Measurements from ENCODE around the gene FN3KRP.

The FN3KRP gene

GRCh38 chr17:82716203-82717010 is at the start of gene FN3KRP:
Gene FN3KRP, plus strand, starts transcription at chr17:82716706. Its CDS starts 50 bp downstream, at chr17:82716756.
- peak within 1 kb of the TSS; percentile 51; the same call in 1 of the 2 replicates for H3K27ac ChIP-seq (ENCODE audit: low read depth, low read length)
- peak within 1 kb of the TSS; percentile 99 for H3K4me3 ChIP-seq (ENCODE audit: low read depth, low read length)

GRCh38 chr17:82666931-82667667 is 49.4 kb upstream of the FN3KRP start:
- Histone ChIP-seq H3K27me3 (ENCODE audit: insufficient read depth, low read length) (no peaks in the 10 kb centered on the region), H3K79me2 (ENCODE audit: control insufficient read depth, insufficient read depth, low read length, unreplicated experiment) (no peaks in the 10 kb centered on the region), H3K27ac (ENCODE audit: low read depth, low read length) (no peak overlapping the region), H3K4me3 (ENCODE audit: low read depth, low read length) (no peak overlapping the region), H2AFZ (ENCODE audit: low read length, unreplicated experiment) (no peak overlapping the region), H3K4me1 (ENCODE audit: control insufficient read depth, insufficient read depth, low read length, unreplicated experiment) (no peaks in the 10 kb centered on the region), H3K36me3 (ENCODE audit: insufficient read depth, low read length) (no peaks in the 10 kb centered on the region)

More at GRCh38 chr17:82716203-82717010, at the start of gene FN3KRP:
- peaks cover 6% of the 10 kb centered on the region for H3K36me3 ChIP-seq (ENCODE audit: insufficient read depth, low read length)
- H3K27me3 ChIP-seq (ENCODE audit: insufficient read depth, low read length) = no peaks in the 10 kb centered on the region
- peak within 1 kb of the TSS; percentile 82 for H2AFZ ChIP-seq (ENCODE audit: low read length, unreplicated experiment)
- H3K79me2 ChIP-seq (ENCODE audit: control insufficient read depth, insufficient read depth, low read length, unreplicated experiment) = peaks cover 16% of the 10 kb centered on the region
- H3K4me1 ChIP-seq (ENCODE audit: control insufficient read depth, insufficient read depth, low read length, unreplicated experiment) = peaks cover 6% of the 10 kb centered on the region

- Histone ChIP-seq H3K27ac (ENCODE audit: low read depth, low read length) (no peak overlapping the region), H3K4me1 (ENCODE audit: control insufficient read depth, insufficient read depth, low read length, unreplicated experiment) (no peaks in the 10 kb centered on the region), H3K27me3 (ENCODE audit: insufficient read depth, low read length) (no peaks in the 10 kb centered on the region), H3K36me3 (ENCODE audit: insufficient read depth, low read length) (no peaks in the 10 kb centered on the region), H2AFZ (ENCODE audit: low read length, unreplicated experiment) (no peak overlapping the region), H3K4me3 (ENCODE audit: low read depth, low read length) (no peak overlapping the region), H3K79me2 (ENCODE audit: control insufficient read depth, insufficient read depth, low read length, unreplicated experiment) (no peaks in the 10 kb centered on the region)
Measured at GRCh38 chr17:82667668-82668000, 48.9 kb upstream of the FN3KRP start.

GRCh38 chr17:82668024-82668630 is 48.4 kb upstream of the FN3KRP start:
- Histone ChIP-seq H3K27ac (ENCODE audit: low read depth, low read length) (no peak overlapping the region), H2AFZ (ENCODE audit: low read length, unreplicated experiment) (no peak overlapping the region), H3K36me3 (ENCODE audit: insufficient read depth, low read length) (no peaks in the 10 kb centered on the region), H3K4me1 (ENCODE audit: control insufficient read depth, insufficient read depth, low read length, unreplicated experiment) (no peaks in the 10 kb centered on the region), H3K4me3 (ENCODE audit: low read depth, low read length) (no peak overlapping the region), H3K27me3 (ENCODE audit: insufficient read depth, low read length) (no peaks in the 10 kb centered on the region), H3K79me2 (ENCODE audit: control insufficient read depth, insufficient read depth, low read length, unreplicated experiment) (no peaks in the 10 kb centered on the region)

GRCh38 chr17:82668631-82669099 is 47.8 kb upstream of the FN3KRP start:
- no peak overlapping the region for H3K27ac ChIP-seq (ENCODE audit: low read depth, low read length)
- H3K79me2 ChIP-seq (ENCODE audit: control insufficient read depth, insufficient read depth, low read length, unreplicated experiment) = no peaks in the 10 kb centered on the region
- no peaks in the 10 kb centered on the region for H3K4me1 ChIP-seq (ENCODE audit: control insufficient read depth, insufficient read depth, low read length, unreplicated experiment)
- H3K27me3 ChIP-seq (ENCODE audit: insufficient read depth, low read length) = no peaks in the 10 kb centered on the region
- H3K36me3 ChIP-seq (ENCODE audit: insufficient read depth, low read length) = no peaks in the 10 kb centered on the region
- H3K4me3 ChIP-seq (ENCODE audit: low read depth, low read length) = no peak overlapping the region
- H2AFZ ChIP-seq (ENCODE audit: low read length, unreplicated experiment) = no peak overlapping the region

GRCh38 chr17:82670661-82671450 is 45.6 kb upstream of the FN3KRP start:
- Histone ChIP-seq H3K79me2 (ENCODE audit: control insufficient read depth, insufficient read depth, low read length, unreplicated experiment) (no peaks in the 10 kb centered on the region), H3K4me1 (ENCODE audit: control insufficient read depth, insufficient read depth, low read length, unreplicated experiment) (no peaks in the 10 kb centered on the region), H3K36me3 (ENCODE audit: insufficient read depth, low read length) (no peaks in the 10 kb centered on the region), H3K27me3 (ENCODE audit: insufficient read depth, low read length) (no peaks in the 10 kb centered on the region), H3K4me3 (ENCODE audit: low read depth, low read length) (no peak overlapping the region), H2AFZ (ENCODE audit: low read length, unreplicated experiment) (no peak overlapping the region), H3K27ac (ENCODE audit: low read depth, low read length) (no peak overlapping the region)

- H3K27ac ChIP-seq (ENCODE audit: low read depth, low read length) = no peak overlapping the region
- H3K4me1 ChIP-seq (ENCODE audit: control insufficient read depth, insufficient read depth, low read length, unreplicated experiment) = no peaks in the 10 kb centered on the region
- no peaks in the 10 kb centered on the region for H3K79me2 ChIP-seq (ENCODE audit: control insufficient read depth, insufficient read depth, low read length, unreplicated experiment)
- H3K27me3 ChIP-seq (ENCODE audit: insufficient read depth, low read length) = no peaks in the 10 kb centered on the region
- H2AFZ ChIP-seq (ENCODE audit: low read length, unreplicated experiment) = no peak overlapping the region
- no peak overlapping the region for H3K4me3 ChIP-seq (ENCODE audit: low read depth, low read length)
- no peaks in the 10 kb centered on the region for H3K36me3 ChIP-seq (ENCODE audit: insufficient read depth, low read length)
Measured at GRCh38 chr17:82674656-82675475, 41.6 kb upstream of the FN3KRP start.

- H2AFZ ChIP-seq (ENCODE audit: low read length, unreplicated experiment) = no peak overlapping the region
- H3K36me3 ChIP-seq (ENCODE audit: insufficient read depth, low read length) = no peaks in the 10 kb centered on the region
- H3K27me3 ChIP-seq (ENCODE audit: insufficient read depth, low read length) = no peaks in the 10 kb centered on the region
- H3K4me1 ChIP-seq (ENCODE audit: control insufficient read depth, insufficient read depth, low read length, unreplicated experiment) = no peaks in the 10 kb centered on the region
- H3K27ac ChIP-seq (ENCODE audit: low read depth, low read length) = no peak overlapping the region
- H3K79me2 ChIP-seq (ENCODE audit: control insufficient read depth, insufficient read depth, low read length, unreplicated experiment) = no peaks in the 10 kb centered on the region
- no peak overlapping the region for H3K4me3 ChIP-seq (ENCODE audit: low read depth, low read length)
Measured at GRCh38 chr17:82675476-82676245, 40.8 kb upstream of the FN3KRP start.

- Histone ChIP-seq H3K36me3 (ENCODE audit: insufficient read depth, low read length) (no peaks in the 10 kb centered on the region), H3K27ac (ENCODE audit: low read depth, low read length) (no peak overlapping the region), H2AFZ (ENCODE audit: low read length, unreplicated experiment) (no peak overlapping the region), H3K79me2 (ENCODE audit: control insufficient read depth, insufficient read depth, low read length, unreplicated experiment) (no peaks in the 10 kb centered on the region), H3K27me3 (ENCODE audit: insufficient read depth, low read length) (no peaks in the 10 kb centered on the region), H3K4me3 (ENCODE audit: low read depth, low read length) (no peak overlapping the region), H3K4me1 (ENCODE audit: control insufficient read depth, insufficient read depth, low read length, unreplicated experiment) (no peaks in the 10 kb centered on the region)
Measured at GRCh38 chr17:82677353-82677925, 39.1 kb upstream of the FN3KRP start.
